HepG2 (cell line): ENCODE data around the gene AKTIP. TPM values are rescaled to one million over a fixed set of nuclear protein-coding genes. Genes with fewer than 3 reads are reported as not detected.
A peak's percentile ranks its signal among the peaks of the same experiment; 100 is the strongest.
"Not testable (repeated sequence)": the region's sequence is repeated elsewhere in the genome, so short reads cannot be mapped to it uniquely, and the experiment has no call there.

Source experiments
- ATAC-seq: fragments of 200-7000 bp; cut with Tn5 transposase; 3 replicates; pipeline ENCODE4 v1.9.1; 2020; ENCODE audit warnings: mild to moderate bottlenecking, moderate library complexity
- BruUV-seq: library from RNA; stranded (reverse); fragments of 400-500 nt; replicated peaks from 2 replicates; lab custom pipeline; 2021; lab: Mats Ljungman, UMichigan
- CTCF ChIA-PET: fragments of 300-600 bp; formaldehyde crosslinking; extraction: SDS; loops from one replicate; lab custom pipeline; 2021; ENCODE audit warnings: low total read pairs, inconsistent platforms, low intra/inter-chr PET ratio; lab: Yijun Ruan, JAX
- POLR2A ChIA-PET: fragments of 350-600 bp; sonication (Branson Sonifier 250); formaldehyde crosslinking; loops from one replicate; lab custom pipeline; 2020; ENCODE audit warnings: antibody characterized with exemption, inconsistent platforms; lab: Yijun Ruan, JAX
- DNase-seq: peaks from one replicate; pipeline ENCODE4 v3.0.0-alpha.2; 2015; ENCODE audit warnings: low spot score
- FAIRE-seq: peaks from 3 replicates; lab custom pipeline; 2011; peaks lifted over from hg19 to GRCh38; lab: Jason Lieb, UNC
- H2AFZ ChIP-seq: one replicate; pipeline ENCODE4 v1.6.1; 2011; ENCODE audit warnings: low read length, inconsistent platforms
- H3K27ac ChIP-seq: fragments of 300-600 bp; 3 replicates; pipeline ENCODE4 v1.8.0; 2011; ENCODE audit warnings: mixed run types, mild to moderate bottlenecking, mixed read lengths, low read length, inconsistent platforms; ENCODE audit not compliant: insufficient read depth; ENCODE audit errors: extremely low read length
- H3K27me3 ChIP-seq, 2 experiments: fragments of 200-600 bp in 1 of 2; 2 replicates in 1 of 2; 3 replicates in 1 of 2; pipeline versions ENCODE4 v1.6.0 to v1.8.0; 2011; ENCODE audit warnings: low read length in 2 of 2, mild to moderate bottlenecking in 2 of 2, moderate library complexity in 2 of 2, inconsistent platforms in 1 of 2; ENCODE audit not compliant: insufficient read depth in 2 of 2, control insufficient read depth in 1 of 2
- H3K36me3 ChIP-seq, 2 experiments: fragments of 200-600 bp in 1 of 2; replicated peaks in 1 of 2; 2 replicates in 1 of 2; 3 replicates in 1 of 2; pipeline versions ENCODE4 v1.5.1 to v1.8.0; 2011; ENCODE audit warnings: low read length in 2 of 2, inconsistent platforms in 1 of 2; ENCODE audit not compliant: insufficient read depth in 2 of 2, control insufficient read depth in 1 of 2
- H3K4me1 ChIP-seq: 2 replicates; pipeline ENCODE4 v1.5.1; 2012; ENCODE audit warnings: low read length, inconsistent platforms; ENCODE audit not compliant: insufficient read depth
- H3K4me2 ChIP-seq: 2 replicates; pipeline ENCODE4 v1.6.0; 2011; ENCODE audit warnings: low read depth, low read length, inconsistent platforms
- H3K4me3 ChIP-seq, 3 experiments: fragments of 200-600 bp in 1 of 3; sonication (generic), shearing (Covaris generic) in 1 of 3; replicated peaks in 1 of 3; 2 replicates each; pipeline ENCODE4 v1.5.1; 2011 to 2016; ENCODE audit warnings: low read length in 3 of 3, inconsistent platforms in 2 of 3, low read depth in 2 of 3, mild to moderate bottlenecking in 2 of 3, control low read depth in 1 of 3, mixed read lengths in 1 of 3; ENCODE audit not compliant: insufficient read depth in 1 of 3
- H3K79me2 ChIP-seq: one replicate; pipeline ENCODE4 v1.6.1; 2011; ENCODE audit warnings: low read length, inconsistent platforms; ENCODE audit not compliant: insufficient read depth
- H3K9ac ChIP-seq: 2 replicates; pipeline ENCODE4 v1.6.0; 2011; ENCODE audit warnings: mild to moderate bottlenecking, low read depth, low read length, inconsistent platforms; ENCODE audit not compliant: insufficient read depth
- H3K9me3 ChIP-seq: 2 replicates; pipeline ENCODE4 v1.5.1; 2012; ENCODE audit warnings: mild to moderate bottlenecking, low read length
- H4K20me1 ChIP-seq: 2 replicates; pipeline ENCODE4 v1.6.0; 2011; ENCODE audit warnings: inconsistent platforms, mild to moderate bottlenecking, low read length, moderate library complexity; ENCODE audit not compliant: insufficient read depth
- ARNT2 ChIP-seq: sonication (generic); formaldehyde crosslinking; IDR thresholded peaks from 2 replicates; pipeline ENCODE4 v1.8.0; 2022; ENCODE audit warnings: mild to moderate bottlenecking, low read depth, missing genetic modification reagents, moderate library complexity
- ATF2 ChIP-seq: sonication (generic); formaldehyde crosslinking; IDR thresholded peaks from 2 replicates; pipeline ENCODE4 v1.4.0; 2020; ENCODE audit warnings: missing genetic modification reagents
- CEBPB ChIP-seq: IDR thresholded peaks from 2 replicates; pipeline ENCODE4 v1.6.1; 2011; ENCODE audit warnings: low read depth, low read length, improper control_type of control experiment, borderline replicate concordance
- CREM ChIP-seq, 2 experiments: sonication (generic) in 1 of 2; formaldehyde crosslinking in 1 of 2; IDR thresholded peaks; 2 replicates each; pipeline versions ENCODE4 v1.4.0 to v1.6.1; 2016 to 2020; ENCODE audit warnings: antibody characterized with exemption in 1 of 2, mild to moderate bottlenecking in 1 of 2, missing genetic modification reagents in 1 of 2
- FOSL2 ChIP-seq: sonication (generic); formaldehyde crosslinking; IDR thresholded peaks from 2 replicates; pipeline ENCODE4 v1.4.0; 2020; ENCODE audit warnings: missing genetic modification reagents
- FOXA1 ChIP-seq, 2 experiments: fragments of 450-650 bp in 1 of 2; sonication (generic) in 1 of 2; formaldehyde crosslinking in 1 of 2; IDR thresholded peaks; 2 replicates each; pipeline versions ENCODE4 v1.4.0 to v1.6.1; 2016 to 2020; ENCODE audit warnings: missing genetic modification reagents in 1 of 2
- HMG20A ChIP-seq: IDR thresholded peaks from 2 replicates; pipeline ENCODE4 v1.6.1; 2016; ENCODE audit warnings: borderline replicate concordance
- KLF16 ChIP-seq, 2 experiments: sonication (generic) in 1 of 2; formaldehyde crosslinking in 1 of 2; IDR thresholded peaks; 2 replicates each; pipeline versions ENCODE4 v1.6.1 to v1.8.0; 2016 to 2023; ENCODE audit warnings: missing genetic modification reagents in 2 of 2, missing compliant biosample characterization in 1 of 2
- MLX ChIP-seq: IDR thresholded peaks from 2 replicates; pipeline ENCODE4 v1.6.1; 2016
- MYPOP ChIP-seq: sonication (generic); formaldehyde crosslinking; IDR thresholded peaks from 2 replicates; pipeline ENCODE4 v1.8.1; 2023; ENCODE audit warnings: mild to moderate bottlenecking, moderate library complexity, missing genetic modification reagents
- NR2F2 ChIP-seq: IDR thresholded peaks from 2 replicates; pipeline ENCODE4 v1.6.1; 2012; ENCODE audit warnings: low read depth, inconsistent platforms, borderline replicate concordance
- SOX5 ChIP-seq: IDR thresholded peaks from 2 replicates; pipeline ENCODE4 v1.6.1; 2016; ENCODE audit warnings: borderline replicate concordance
- STAG1 ChIP-seq: sonication (generic); formaldehyde crosslinking; IDR thresholded peaks from 2 replicates; pipeline ENCODE4 v1.4.0; 2020; ENCODE audit warnings: missing genetic modification reagents
- ZNF430 ChIP-seq: sonication (generic); formaldehyde crosslinking; IDR thresholded peaks from 2 replicates; pipeline ENCODE4 v1.9.0; 2021; ENCODE audit warnings: mild to moderate bottlenecking, missing genetic modification reagents
- ZNF652 ChIP-seq: IDR thresholded peaks from 2 replicates; pipeline ENCODE4 v1.6.1; 2016; ENCODE audit warnings: low read depth, borderline replicate concordance
- ZSCAN29 ChIP-seq: sonication (generic); formaldehyde crosslinking; conservative IDR thresholded peaks from 2 replicates; pipeline ENCODE4 v1.4.0; 2020; ENCODE audit warnings: mild to moderate bottlenecking, missing genetic modification reagents
- WGBS: methylation state at CpG from one replicate; pipeline ENCODE4 v1.1.6; 2017; ENCODE audit warnings: low lambda C conversion rate; 5-methylcytosine and 5-hydroxymethylcytosine counted together
- in situ Hi-C: cut with HindIII; loops from 2 replicates; pipeline ENCODE4 v1.10.0; 2017; ENCODE audit warnings: low pct_unique_long_range_greater_than_20kb; ENCODE audit not compliant: extremely low pct_ligation_motif_present
- intact Hi-C: fragments of 100-400 bp; cut with micrococcal nuclease; formaldehyde crosslinking; loops from one replicate; pipeline ENCODE4 v1.10.0; 2022; ENCODE audit not compliant: unreplicated experiment
- polyA plus RNA-seq, 8 experiments: library from polyadenylated mRNA; depleted of rRNA in 3 of 8; stranded (reverse) in 7 of 8; unstranded in 1 of 8; fragments of >200 nt; fragmentation: Illumina TruSeq in 4 of 8; extraction: Trizol in 4 of 8; gene quantifications; 2 replicates each; pipeline versions ENCODE4 v1.2.1 to v1.2.3, GENCODE V29; 2011 to 2016; ENCODE audit warnings: low read depth in 4 of 8, missing spikeins in 1 of 8, mixed read lengths in 1 of 8; ENCODE audit not compliant: insufficient read depth in 1 of 8
- total RNA-seq, 5 experiments: library from RNA; depleted of rRNA; stranded (reverse); fragments of >200 nt; fragmentation: Illumina TruSeq; extraction: Trizol; gene quantifications; 2 replicates each; pipeline ENCODE4 v1.2.3, GENCODE V29; 2016; ENCODE audit warnings: low read depth in 1 of 5
- TF ChIP-seq, protein P1 (sequence below): IDR thresholded peaks from 2 replicates; pipeline ENCODE4 v1.6.1; 2016; ENCODE audit warnings: mild to moderate bottlenecking

AKTIP gene
- total and polyA plus RNA-seq, 2 of the 13 experiments (the other 11 are each of a cell fraction or from before 2014, with no cell fraction given): 28.8 to 49.0 TPM

GRCh38 chr16:53539759-53540718 is 37.0 kb upstream of the AKTIP start:
- in situ Hi-C loops (loop anchor here (10.0 kb wide), 1 partner anchor 1715 kb away; no protein-coding TSS in a partner anchor), intact Hi-C loops (loop anchor here (10.0 kb wide), 3 partner anchors 235 to 745 kb away; partner anchors contain the start of gene IRX3)
- 27% methylated on average over 13 of the region's 13 CpGs for WGBS
- peak; percentile 88 for TF ChIP-seq SOX5 (CRISPR knock-in tag)
- TF ChIP-seq MYPOP (CRISPR knock-in tag): 0 out of 2 replicates have a peak, but pooled peaks have one; percentile 39
- TF ChIP-seq, protein P1, sequence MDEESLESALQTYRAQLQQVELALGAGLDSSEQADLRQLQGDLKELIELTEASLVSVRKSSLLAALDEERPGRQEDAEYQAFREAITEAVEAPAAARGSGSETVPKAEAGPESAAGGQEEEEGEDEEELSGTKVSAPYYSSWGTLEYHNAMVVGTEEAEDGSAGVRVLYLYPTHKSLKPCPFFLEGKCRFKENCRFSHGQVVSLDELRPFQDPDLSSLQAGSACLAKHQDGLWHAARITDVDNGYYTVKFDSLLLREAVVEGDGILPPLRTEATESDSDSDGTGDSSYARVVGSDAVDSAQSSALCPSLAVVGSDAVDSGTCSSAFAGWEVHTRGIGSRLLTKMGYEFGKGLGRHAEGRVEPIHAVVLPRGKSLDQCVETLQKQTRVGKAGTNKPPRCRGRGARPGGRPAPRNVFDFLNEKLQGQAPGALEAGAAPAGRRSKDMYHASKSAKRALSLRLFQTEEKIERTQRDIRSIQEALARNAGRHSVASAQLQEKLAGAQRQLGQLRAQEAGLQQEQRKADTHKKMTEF: peak; percentile 72; the same call in 1 of the 2 replicates
- peak; percentile 46; the same call in 1 of the 2 replicates for TF ChIP-seq CEBPB
- 0 out of 2 replicates have a peak, but pooled peaks have one; percentile 24 for TF ChIP-seq NR2F2
- not testable (repeated sequence) for TF ChIP-seq FOXA1 (IDR thresholded peaks at IDR 0.05); CREM (CRISPR knock-in tag; IDR thresholded peaks at IDR 0.05)
- peak; percentile 69 for TF ChIP-seq FOXA1 (CRISPR knock-in tag; IDR thresholded peaks at IDR 0.05)
- peak; percentile 89 for TF ChIP-seq ZNF652
- TF ChIP-seq CREM (IDR thresholded peaks at IDR 0.05): peak; percentile 40; the same call in 1 of the 2 replicates
- TF ChIP-seq FOSL2 (CRISPR knock-in tag): peak; percentile 71
- peak; percentile 65 for TF ChIP-seq ATF2 (CRISPR knock-in tag)
- TF ChIP-seq STAG1 (CRISPR knock-in tag): 0 out of 2 replicates have a peak, but pooled peaks have one; percentile 4
- TF ChIP-seq ARNT2 (CRISPR knock-in tag): 0 out of 2 replicates have a peak, but pooled peaks have one; percentile 20
- TF ChIP-seq ZNF430 (CRISPR knock-in tag): 0 out of 2 replicates have a peak, but pooled peaks have one; percentile 37
- TF ChIP-seq MLX (CRISPR knock-in tag): peak; percentile 62; the same call in 1 of the 2 replicates
- TF ChIP-seq KLF16 (CRISPR knock-in tag; IDR thresholded peaks at IDR 0.05): peak in 1 of 2 experiments; percentile 59; a peak in 1 of 4 replicates
- peak; percentile 68 for TF ChIP-seq ZSCAN29
- TF ChIP-seq HMG20A (CRISPR knock-in tag): peak; percentile 70

More at GRCh38 chr16:53539759-53540718, 37.0 kb upstream of the AKTIP start:
- ATAC-seq, H3K9ac ChIP-seq, H3K79me2 ChIP-seq, H3K4me3 ChIP-seq, POLR2A ChIA-PET, H3K9me3 ChIP-seq, H2AFZ ChIP-seq, H3K27me3 ChIP-seq, H3K36me3 ChIP-seq, H4K20me1 ChIP-seq, CTCF ChIA-PET, BruUV-seq: not testable (repeated sequence)
- Histone ChIP-seq H3K4me1 (peaks cover 45% of the 10 kb centered on the region), H3K4me2 (peak overlapping the region; percentile 43; the same call in 1 of the 2 replicates), H3K27ac (peak overlapping the region; percentile 48)
- peak; percentile 40 for FAIRE-seq
- DNase-seq: peak; percentile 83
